GM19043 (cell line): ENCODE results near the gene RCAN1.
"Not testable (repeated sequence)": the region's sequence is repeated elsewhere in the genome, so short reads cannot be mapped to it uniquely, and the experiment has no call there.

Experiments
- ATAC-seq: cut with Tn5 transposase; IDR thresholded peaks from one replicate; pipeline ENCODE4 v1.9.1; 2021; ENCODE audit warnings: low read depth; ENCODE audit not compliant: unreplicated experiment

Gene RCAN1

DNA sequence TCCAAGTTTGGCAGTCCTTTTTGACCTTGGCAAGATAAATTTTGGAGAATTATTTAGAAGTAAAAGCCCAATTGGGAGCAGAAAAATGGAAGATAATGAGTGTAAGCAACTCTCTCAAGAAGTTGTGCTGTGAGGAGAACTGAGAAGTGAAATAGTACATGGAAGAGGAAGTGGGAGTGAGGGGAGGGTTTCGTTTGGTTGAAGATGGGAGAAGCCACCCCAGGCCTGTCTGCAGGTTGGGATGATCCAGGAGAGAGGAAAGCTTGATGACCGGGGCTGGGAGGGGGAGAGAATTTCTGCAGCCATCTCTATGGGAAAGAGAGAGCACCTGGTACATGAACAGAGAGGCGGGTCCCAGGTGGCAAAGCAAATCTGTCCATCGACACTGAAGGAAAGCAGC is 8.6 kb upstream of the RCAN1 start:
- ATAC-seq, result no peak

DNA sequence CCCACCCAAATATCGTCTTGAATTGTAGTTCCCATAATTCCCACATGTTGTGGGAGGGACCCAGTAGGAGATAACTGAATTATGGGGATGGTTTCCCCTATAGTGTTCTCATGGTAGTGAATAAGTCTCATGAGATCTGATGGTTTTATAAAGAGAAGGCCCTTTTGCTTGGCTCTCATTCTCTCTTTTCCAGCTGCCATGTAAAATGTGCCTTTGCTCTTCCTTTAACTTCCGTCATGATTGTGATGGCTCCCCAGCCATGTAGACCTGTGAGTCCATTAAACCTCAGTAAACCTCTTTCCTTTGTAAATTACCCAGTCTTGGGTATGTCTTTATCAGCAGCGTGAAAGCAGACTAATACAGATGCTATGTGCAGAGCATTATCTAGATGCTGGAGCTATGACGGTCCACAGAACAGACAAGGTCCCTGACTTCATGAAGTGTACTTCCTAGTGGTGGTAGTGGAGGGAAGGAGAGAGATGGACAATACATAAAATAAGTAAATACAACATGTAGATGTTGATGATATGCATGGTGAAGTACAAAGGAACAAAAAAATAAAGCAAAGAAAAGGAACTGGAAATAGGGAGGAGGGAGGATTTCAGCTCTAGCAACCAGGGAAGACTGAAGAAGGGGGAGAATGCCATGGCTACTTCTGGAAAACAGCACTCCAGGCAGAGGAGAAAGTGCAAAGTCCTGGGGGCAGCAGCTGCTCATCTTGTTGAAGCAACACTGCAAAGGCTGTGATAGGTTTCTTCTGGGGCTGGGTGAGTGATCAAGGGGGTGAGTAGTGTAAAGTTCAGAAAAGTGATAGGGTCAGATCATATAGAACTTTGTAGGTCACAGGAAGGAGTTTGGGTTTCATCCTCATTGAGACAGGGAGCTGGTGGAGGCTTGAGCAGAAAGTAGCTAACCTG is 6.8 kb upstream of the RCAN1 start:
- no peak for ATAC-seq

DNA sequence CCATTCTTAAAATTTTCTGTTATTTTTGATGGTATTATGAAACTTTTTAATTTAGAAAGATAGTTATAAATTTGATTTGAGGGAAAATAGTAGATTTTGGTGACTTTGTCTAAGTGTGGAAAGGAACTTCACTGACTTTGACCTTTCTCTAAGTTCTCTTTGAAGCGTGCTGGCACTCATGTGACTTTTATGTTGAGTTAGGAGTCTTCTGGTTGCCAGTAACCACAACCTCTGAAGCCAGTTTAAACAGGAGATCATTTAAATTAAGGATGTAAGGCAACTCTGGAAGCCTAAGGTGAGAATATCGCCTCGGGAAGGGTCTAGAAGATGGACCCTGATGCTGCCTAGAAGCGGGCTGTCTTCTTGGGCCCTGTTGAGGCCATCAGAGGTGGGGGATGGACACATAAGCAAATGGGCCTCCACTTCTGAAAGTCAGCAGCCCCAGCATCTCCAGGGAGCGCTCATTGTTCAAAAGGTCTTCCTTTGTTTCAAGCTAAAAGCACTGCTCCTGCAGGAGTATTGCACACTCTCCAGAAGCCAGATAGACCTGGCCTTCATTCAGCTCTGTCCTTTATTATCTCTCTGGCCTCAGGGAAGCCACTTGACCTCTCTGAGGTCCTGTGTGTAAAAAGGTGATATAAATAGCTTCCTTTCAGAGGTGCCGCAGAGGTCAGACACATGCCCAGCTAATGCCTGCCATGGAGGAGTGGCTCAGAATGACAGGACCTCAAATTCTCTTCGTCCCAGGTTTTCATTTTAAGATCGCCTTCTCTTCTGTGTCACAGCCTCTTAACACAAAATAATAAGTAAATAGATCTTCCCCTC is 5.1 kb upstream of the RCAN1 start:
- ATAC-seq, result no peak

DNA sequence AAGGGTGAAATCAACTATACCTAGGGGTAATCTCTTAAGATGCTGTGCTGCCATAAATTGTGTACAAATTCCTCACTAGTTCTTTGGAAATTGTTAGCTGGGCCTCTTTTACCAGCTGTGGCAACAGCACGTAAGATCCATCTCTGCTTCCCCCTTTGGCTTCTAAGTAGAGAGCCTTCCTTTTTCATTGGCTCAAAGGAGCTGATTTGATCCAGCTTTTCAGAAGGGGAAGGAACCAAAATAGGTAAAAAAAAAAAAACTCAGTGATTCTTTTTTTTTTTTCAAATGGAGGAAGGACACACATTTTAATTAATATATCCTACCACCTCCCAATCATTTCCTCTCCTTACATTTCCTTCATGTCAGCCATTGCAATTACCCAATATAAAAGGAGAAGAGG is 4.0 kb upstream of the RCAN1 start:
- no peak for ATAC-seq

DNA sequence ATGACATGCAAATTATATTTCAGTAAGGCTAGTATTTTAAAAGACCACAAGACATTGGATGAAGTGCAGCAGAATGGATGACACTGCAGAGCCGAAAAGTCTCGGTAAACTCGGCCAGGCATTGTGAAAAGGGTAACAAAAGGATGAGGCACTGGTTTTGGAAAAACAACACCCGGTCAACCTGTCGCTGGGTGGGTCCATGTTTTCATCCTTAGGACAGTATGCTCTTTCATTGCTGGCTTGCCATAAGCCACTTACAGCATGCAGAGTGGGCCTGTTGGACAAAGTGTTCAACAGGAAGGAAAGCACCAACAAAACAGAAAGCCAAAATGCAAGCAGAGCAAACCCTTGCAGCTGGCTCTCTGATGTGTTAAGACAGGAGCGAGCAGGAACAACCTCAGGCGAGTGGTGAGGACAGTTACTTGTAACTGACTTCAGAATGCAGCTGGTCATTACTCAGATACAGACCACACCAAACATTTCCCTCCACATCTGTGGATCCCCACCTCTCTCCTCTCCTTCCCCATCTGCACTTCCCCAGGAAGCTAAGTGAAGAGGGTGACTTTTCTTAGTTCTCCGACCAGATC is 2.9 kb upstream of the RCAN1 start:
- ATAC-seq, result no peak

DNA sequence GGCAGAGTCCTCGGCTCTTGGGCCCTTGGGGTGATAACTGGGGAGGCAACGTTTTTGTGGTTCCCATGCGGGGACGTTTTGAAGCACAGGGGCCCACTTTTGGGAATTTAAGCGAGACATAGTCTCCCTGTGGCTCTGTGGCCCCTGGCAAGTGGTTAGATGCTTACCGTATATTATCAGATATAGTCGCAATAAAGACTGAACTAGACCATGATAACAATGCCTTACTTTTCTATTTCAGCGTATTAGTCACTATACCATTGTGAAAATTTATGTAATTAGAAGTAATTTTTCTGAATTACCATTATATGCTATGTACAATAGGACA is 538 bp upstream of the RCAN1 start:
- ATAC-seq, result no peak

DNA sequence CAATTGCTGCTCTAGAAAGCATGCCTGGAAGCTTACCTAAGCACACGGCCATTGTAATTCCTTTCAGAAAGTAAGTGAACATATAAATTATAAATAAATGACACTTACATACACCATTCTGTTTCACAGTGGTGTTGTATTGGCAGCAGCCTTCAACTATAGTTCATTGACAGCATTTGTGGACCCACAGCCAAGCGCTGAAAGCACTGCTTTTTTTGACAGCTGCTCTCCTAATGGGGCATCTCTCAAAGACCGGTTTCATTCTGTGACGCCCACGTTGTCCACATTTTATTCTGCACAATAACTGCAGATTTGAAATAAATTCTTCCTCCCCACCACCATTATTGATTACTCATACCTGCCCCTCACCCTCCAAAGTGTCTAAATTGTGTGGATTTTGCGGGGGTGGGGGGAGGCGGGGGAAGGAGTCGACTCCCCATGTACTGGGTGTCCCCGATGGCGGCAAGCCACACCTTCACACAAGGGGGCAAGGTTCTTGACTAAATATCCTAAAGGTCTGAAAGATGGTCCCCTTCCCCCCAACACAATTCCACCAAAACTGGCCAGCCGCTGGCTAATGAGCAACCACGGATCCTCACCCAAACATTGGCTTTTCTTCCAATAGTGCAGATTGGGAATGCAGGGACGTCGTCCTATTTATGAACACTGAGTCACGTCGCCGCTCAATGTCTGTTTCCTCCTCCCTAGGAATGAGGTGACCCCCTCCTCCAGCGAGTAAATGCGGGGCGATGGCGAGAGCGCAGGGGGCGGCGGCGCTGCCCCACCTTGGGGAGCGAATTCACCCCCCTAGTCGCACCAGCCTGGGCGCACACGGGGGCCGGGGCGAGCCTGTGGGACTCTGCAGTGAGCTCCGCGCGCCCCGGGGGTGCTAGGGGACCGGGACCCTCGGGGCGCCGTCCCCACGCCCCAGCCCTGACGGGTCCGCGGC is 960 bp downstream of the RCAN1 start:
- ATAC-seq, result no peak

DNA sequence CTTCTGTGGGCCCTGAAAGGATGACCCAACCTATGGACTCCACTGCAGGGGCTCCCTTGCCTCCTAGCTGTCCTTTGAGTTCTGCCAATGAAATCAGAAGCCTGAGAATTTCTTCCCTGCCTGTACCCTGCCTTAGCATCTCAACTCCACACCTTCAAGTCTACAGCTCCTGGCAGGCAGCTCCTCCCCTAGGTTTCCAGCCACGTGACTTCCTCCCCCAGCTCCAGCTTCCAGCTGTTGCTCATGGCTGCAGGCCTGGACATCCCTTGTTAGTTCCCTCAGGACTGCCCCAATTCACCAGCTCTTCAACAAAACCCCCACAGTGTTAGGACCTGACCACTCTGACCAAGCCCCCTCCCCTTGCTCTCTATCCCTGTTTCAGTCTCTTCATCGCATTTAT is 2.4 kb downstream of the RCAN1 start:
- no peak for ATAC-seq

DNA sequence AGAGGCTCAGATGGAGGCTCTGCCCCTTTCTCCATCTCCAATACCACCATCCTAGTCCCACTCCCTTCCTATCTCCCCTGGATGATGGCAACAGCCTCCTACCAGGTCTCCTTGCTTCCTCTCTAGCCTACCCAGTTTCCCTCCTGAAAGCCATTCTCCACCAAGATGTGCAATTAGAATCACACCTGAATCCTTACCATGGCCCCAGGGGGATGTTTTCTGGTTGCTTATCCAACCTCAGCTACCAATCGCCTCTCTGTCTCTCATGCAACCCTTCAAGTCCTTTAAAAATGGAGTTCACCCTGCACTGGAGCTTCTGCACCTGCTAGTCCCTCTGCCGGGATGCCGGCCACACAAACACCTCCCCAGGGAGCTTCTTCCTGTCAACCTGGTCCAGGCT is 2.9 kb downstream of the RCAN1 start:
- no peak for ATAC-seq

DNA sequence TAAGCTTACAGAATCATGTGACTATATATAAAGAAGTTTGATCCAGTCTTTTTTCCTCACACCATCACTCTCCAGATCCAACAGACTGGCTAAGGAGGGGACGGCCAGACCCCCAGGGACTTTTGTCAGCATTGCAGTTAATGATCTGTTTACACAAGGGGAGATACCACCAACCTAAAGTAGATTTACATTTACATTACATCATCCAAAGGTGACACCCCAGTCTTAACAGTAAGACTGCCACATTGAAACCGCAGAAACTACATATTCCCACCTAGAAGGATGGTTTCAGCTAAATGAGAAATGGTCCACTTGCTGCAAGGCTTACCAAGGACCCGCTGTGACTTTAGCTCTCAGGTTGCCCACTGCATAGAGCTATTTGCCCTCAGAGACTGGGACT is 3.4 kb downstream of the RCAN1 start:
- no peak for ATAC-seq

DNA sequence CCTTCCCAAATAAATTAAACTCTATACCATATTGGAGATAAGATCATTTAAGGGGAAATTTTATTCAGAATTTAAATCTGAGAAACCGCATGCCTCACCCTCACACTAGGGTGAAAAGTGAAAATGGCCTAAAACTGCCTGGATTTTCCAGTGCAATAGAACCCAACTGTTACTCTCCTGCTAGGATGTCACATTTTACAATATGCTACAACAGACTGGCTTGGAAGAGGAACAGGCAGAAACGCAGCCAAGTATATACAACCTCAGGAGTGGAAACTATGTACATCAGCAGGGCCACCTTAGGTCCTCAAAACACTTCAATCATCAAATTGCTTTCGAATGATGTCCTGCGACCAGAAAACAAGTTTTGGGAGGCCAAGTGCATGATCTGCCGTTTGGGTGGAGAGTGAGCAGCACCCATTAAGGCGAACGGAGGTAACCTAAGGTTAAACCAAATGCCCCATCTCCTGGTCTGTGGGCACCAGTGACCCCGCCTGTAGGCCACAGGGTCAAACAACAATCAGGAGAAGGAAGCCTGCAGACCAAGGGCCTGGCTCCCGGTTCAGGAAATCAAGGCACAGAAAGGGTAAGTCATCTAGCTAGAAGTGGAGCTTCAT is 4.9 kb downstream of the RCAN1 start:
- no peak for ATAC-seq

DNA sequence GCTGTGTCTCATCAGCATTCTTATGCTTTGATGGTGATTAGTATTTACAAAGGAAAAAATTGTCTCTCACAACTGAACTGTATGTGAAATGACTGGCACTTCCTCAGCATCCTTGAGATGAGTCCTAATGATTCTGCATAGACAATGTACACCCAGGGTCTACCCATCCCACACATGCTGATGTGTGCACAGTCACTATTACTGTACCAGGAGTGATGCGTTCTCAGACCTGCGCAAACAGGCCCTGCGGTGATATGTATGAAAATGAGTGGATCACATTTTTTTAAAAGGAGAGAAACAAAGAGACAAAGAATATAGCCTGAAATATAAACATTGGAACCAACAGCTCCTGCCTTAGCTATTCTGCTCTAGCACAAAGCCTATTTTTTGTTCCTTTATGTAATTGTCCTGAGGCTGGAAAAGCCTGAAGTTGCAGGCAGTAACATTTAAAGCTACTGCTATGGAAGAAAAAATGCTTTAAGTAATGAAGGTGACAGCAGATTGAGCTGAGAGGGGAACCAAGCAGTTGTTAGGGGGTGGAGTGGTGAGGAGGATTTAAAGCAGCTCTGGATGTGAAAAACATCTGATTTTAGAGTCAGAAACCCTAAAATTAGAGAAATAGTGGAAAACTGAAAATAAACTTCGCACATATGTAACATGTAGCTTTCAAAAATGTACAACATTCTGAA is 5.5 kb downstream of the RCAN1 start:
- no peak for ATAC-seq

DNA sequence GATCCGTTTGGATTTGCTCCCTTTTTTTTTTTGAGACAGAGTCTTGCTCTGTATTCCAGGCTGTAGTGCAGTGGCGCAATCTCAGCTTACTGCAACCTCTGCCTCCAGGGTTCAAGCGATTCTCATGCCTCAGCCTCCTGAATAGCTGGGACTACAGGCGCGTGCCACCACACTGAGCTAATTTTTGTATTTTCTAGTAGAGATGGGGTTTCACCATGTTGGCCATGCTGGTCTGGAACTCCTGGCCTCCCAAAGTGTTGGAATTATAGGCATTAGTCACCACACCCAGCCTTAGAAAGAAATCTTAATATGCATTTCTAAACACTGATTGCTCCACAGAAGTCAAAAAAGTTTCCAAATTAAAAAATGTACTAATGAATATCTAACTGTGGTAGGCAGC is 7.5 kb downstream of the RCAN1 start:
- ATAC-seq, result not testable (repeated sequence)

DNA sequence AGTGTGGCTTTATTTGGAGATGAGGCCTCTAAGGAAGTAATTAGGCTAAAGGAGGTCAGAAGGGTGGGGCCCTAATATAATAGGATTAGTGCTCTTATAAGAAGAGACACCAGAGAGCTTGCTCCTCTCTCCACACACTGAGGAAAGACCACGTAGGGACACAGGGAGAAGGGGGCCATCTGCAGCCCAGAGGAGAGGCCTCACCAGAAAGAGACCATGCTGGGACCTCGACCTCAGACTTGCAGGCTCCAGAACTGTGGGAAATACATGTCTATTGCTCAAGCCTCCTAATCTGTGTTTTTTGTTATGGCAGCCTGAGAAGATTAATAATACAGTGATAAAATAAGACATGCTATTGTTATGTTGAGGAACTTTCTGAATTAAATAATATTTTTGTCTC is 8.3 kb downstream of the RCAN1 start:
- ATAC-seq, result no peak

DNA sequence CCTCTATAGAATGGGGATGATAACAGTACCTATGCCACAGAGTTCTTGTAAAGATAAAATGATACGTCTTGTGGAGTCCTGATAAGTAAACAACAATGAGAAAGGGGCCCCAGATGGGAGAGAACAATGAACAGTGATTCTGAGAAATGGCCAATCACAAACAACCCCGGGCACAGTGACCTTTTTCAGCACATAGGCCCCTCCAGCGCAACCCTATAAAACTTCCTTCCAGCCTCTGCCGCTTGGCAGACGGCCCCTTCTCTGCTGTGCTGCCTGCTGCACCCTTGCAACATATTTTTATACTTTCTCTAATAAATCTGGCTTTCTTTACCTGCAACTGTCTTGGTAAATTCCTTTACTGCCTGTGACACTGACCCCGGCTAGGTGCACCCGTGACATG is 8.9 kb downstream of the RCAN1 start:
- no peak for ATAC-seq

DNA sequence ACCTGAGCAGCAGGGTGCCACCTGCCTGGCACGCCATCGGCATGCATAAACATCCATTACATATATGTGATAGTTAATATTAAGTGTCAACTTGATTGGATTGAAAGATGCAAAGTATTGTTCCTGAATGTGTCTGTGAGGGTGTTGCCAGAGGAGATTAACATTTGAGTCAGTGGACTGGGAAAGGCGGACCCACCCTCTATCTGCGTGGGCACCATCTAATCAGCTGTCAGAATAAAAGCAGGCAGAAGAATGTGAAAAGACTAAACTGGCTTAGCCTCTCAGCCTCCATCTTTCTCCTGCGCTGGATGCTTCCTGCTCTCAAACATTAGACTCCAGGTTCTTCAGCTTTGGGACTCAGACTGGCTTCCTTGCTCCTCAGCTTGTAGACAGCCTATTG is 10.0 kb downstream of the RCAN1 start:
- ATAC-seq, result not testable (repeated sequence)

DNA sequence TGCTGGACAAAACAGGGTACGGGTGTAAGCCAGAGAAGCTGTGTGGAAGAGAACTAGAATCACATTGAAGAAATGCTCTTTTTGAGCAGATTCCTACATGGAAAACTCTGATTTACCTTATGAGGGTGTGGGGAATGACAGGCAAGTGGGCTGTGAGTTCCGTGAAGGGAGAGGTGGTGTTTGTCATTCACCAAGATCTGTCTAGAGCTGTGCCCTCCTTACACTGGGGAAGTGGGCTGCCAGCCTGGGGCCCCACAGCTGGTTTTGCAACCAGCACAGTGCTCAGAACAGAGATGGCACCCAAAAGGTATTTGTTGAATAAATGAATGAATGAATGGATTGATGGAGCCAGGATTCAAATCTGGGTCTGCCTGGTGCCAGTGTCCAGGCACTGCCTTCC is 10.4 kb downstream of the RCAN1 start:
- ATAC-seq, result no peak

DNA sequence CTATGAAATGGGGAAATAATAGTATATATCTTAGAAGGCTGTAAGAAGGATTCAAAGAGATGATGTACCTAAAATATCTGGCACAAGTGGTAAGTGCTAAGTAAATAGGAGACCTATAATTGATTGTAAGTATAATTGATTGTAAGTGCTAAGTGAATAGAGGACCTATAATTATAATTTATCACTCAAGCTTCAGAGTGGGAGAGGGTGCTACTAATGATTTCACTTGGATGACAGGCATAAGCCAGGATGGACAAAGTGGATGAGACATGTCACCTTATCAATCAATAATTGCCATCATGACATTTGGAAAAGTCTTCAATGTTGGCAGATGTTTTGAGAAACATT is 11.2 kb downstream of the RCAN1 start:
- no peak for ATAC-seq

DNA sequence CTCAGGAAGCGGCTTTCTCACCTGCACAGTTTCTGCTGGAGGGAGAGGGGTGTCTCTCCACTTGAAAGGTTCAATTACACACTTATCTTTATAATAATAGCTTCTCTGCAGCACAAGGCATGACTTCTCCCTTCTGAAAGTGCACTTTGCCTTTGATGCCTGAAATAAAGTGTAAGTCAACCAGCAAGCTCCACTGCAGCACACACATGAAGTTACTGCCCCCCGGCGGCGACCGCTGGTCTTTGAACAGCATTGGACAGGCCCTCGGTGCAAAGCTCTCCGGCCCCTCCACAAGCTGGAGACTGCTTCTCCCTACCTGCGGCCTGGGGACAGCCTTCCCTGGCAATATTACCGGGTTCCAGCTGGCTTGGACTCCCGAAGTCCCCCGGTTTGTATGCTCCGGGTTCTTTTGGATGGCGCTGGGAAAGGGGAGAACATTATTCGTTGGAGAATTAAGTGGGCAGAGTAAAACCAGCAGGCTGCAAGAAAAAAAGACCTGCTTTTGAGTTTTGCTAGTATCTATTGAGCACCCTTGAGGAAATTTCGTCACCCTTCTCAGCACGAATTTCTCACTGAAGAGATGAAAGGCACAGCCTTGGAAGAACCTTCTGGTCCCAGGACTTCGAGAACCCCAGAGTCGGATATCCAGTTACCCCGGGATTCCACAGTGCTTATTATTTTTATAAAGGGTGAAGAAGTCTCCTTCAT is 11.8 kb downstream of the RCAN1 start:
- peak; percentile 61 for ATAC-seq
